ENCODE measurements around the gene TRAPPC10. TPM values are rescaled to one million over a fixed set of nuclear protein-coding genes. Genes with fewer than 3 reads are reported as not detected.

The TRAPPC10 gene
- total RNA-seq, 4 donors from 2014 or later, result 26.0 to 40.3 (median 30.9) TPM

DNA sequence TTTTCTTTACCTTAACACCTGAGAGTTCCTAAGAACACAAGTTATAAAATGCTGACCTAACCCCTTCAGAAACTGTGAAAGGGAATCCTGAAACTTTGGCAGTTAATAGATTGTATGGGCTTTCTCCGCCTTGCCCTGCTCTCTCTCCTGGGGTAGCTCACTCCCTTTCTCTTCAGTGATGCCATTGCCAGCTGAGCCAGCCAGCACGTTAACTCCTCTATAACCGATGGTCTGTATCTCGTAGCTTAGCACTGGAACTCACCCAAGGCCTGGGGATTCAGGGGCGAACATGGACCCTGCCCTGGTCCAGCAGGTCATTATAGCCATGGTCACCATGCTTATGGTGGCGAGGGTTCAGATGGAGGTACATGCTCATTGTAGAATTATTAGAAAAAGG is 40.7 kb downstream of the TRAPPC10 start:
- no peak for TF ChIP-seq CTCF (IDR thresholded peaks at IDR 0.05; ENCODE audit: low read depth)

DNA sequence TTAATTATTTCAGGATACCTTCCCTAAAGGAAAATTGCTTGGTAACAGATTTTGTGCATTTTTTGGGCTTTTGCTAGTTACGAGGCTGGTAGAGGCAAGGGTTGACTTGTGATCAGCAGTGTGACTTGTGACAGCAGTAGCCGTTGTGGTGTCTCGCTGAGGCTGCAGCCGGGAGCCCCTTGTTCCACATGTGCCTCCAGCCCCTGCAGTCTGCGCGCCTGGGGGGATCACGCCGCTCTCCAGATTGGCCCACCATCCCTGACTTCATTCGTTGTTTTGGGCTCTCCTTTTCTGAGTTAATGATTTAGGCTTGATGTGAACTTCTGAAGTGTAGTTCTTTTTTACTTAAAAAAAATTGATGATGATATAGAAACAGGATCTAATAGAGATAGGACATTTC is 41.5 kb downstream of the TRAPPC10 start:
- TF ChIP-seq CTCF (IDR thresholded peaks at IDR 0.05; ENCODE audit: low read depth), result no peak

GRCh38 chr21:44054710-44055109 is 42.6 kb downstream of the TRAPPC10 start:
- no peak for TF ChIP-seq CTCF (IDR thresholded peaks at IDR 0.05; ENCODE audit: low read depth)

DNA sequence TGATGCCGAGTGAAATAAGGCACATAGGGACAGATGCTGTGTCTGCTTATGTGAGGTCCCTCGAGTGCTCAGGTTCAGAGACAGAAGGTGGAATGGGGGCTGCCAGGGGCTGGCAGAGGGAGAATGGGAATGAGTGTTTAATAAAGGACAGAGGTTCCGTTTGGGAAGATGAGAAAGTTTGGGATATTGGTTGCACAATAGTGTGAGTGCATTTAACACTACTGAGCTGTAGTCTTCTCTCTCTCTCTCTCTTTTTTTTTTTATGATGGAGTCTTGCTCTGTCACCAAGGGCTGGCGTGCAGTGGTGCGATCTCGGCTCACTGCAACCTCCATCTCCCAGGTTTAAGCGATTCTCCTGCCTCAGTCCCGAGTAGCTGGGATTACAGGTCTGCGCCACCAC is 44.9 kb downstream of the TRAPPC10 start:
- no peak for TF ChIP-seq CTCF (IDR thresholded peaks at IDR 0.05; ENCODE audit: low read depth)

GRCh38 chr21:44057960-44058651 is 46.0 kb downstream of the TRAPPC10 start:
- no peak for TF ChIP-seq CTCF (IDR thresholded peaks at IDR 0.05; ENCODE audit: low read depth)

- TF ChIP-seq CTCF (IDR thresholded peaks at IDR 0.05; ENCODE audit: low read depth), result no peak
Measured at GRCh38 chr21:44058652-44058964, 46.5 kb downstream of the TRAPPC10 start.

DNA sequence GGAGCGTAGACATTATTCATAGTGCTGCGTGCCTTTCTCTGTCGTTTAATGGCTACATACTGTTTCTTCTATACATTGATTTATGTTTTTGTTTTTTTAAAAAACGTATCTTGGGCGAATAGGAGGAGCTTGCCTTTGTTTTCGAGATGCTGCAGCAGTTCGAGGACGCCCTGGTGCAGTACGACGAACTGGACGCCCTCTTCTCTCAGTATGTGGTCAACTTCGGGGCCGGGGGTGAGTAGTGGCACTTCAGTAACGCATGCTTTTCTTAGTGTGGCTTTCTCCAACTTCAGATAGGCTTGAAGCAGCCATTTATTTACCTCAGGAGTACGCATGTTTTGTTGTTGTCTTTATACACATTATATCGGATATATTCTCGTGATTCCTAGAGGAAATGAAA is 46.9 kb downstream of the TRAPPC10 start:
- TF ChIP-seq CTCF (IDR thresholded peaks at IDR 0.05; ENCODE audit: low read depth), result no peak

Measured in subcutaneous adipose tissue (tissue), 4 donors.